Pulmonary artery endothelial cell (primary cell): ENCODE measurements around the gene FARP2. TPM values are rescaled to one million over a fixed set of nuclear protein-coding genes. Genes with fewer than 3 reads are reported as not detected.

Experiments used
- DNase-seq: peaks from one replicate; pipeline ENCODE4 v3.0.0-alpha.2; 2011; ENCODE audit warnings: low read depth, low spot score
- total RNA-seq: library from RNA; depleted of rRNA; stranded (reverse); fragments of >200 nt; gene quantifications from 2 replicates; pipeline ENCODE4 v1.2.3, GENCODE V29; 2014

FARP2 gene
- total RNA-seq, 1 donor from 2014 or later = 37.2 TPM

DNA sequence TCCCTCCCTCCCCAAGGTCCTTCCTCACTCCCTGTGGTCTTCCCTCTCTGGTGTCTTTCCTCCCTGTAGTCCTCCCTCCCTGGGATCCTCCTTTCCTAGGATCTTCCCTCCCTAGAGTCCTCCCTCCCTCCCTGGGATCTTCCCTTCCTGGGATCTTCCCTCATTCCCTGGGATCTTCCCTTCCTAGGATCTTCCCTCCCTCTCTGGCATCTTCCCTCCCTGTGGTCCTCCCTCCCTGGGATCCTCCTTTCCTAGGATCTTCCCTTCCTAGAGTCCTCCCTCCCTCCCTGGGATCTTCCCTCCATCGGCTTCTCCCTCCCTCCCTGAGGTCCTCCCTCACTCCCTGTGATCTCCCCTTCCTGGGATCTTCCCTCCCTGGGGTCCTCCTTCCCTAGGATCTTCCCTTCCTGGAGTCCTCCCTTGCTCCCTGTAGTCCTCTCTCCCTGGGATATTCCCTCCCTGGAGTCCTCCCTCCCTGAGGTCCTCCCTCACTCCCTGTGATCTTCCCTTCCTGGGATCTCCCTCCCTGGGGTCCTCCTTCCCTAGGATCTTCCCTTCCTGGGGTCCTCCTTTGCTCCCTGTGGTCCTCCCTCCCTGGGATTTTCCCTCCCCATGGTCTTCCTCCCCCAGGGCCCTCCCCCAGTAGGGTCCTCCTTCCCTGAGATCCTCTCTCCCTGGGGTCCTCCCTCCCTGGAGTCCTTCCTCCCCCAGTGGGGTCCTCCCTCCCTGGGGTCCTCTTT is 129.3 kb downstream of the FARP2 start:
- DNase-seq = no peak

DNA sequence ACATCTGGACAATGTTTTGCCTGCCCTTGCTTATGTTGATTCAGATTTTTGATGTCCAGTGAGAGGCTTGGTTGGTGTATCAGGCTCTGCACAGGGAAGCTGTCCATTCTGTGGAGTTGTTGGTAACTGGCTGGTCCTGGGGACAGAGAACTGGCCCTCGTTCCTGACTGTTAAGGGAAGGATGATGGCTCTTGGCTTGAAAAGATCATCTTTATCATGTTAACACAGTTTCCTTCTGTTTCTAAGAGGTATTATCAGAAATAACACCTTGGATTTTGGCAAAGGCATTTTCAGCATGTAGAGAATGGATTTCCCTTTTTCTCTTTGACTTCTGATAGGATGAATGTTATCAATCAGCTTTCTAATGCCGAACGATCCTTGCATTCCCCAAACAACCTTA is 133.0 kb downstream of the FARP2 start:
- no peak for DNase-seq

DNA sequence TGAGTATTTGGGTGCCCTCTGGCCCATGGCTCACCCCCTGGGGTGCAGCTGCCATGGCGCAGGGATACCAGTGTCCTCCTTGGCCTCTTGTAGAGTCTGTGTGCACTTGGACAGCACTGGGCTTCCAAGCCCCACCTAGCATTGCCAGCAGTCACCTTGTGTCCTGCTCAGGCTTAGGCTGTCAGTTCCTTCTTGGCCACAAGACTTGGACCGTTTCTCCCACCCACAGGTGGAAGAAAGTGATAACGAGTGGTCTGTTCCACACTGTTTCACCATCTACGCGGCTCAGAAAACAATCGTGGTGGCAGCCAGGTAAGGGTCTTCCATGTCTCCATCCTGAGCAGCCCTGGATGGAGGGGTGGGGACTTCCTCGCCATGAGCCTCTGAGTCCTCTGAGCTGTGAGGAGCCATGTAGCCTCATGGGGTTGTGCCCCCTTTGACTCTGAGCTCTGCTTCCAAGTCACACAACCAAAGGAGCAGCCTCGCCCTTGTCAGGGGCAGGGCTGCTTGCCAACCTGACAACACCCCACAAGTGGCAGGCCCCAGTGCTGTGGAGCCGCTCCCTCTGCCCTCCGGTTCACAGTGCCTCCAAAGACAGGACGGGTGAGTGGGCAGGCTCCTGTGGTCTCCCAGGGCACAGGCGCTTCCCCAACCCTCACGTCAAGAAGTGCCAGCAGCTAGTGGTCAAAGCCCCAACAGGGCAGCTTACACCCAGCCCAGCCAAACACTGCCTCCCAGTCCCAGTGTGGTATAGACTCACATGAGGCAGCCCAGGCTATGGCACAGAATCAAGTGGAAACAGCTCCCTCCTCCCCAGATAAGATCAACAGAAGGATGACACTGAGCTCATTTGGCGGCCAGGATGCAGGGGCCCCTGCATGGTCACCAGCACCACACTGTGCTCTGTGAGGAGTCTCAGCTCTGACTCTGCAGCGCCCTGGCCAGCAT is 133.9 kb downstream of the FARP2 start:
- DNase-seq = no peak

DNA sequence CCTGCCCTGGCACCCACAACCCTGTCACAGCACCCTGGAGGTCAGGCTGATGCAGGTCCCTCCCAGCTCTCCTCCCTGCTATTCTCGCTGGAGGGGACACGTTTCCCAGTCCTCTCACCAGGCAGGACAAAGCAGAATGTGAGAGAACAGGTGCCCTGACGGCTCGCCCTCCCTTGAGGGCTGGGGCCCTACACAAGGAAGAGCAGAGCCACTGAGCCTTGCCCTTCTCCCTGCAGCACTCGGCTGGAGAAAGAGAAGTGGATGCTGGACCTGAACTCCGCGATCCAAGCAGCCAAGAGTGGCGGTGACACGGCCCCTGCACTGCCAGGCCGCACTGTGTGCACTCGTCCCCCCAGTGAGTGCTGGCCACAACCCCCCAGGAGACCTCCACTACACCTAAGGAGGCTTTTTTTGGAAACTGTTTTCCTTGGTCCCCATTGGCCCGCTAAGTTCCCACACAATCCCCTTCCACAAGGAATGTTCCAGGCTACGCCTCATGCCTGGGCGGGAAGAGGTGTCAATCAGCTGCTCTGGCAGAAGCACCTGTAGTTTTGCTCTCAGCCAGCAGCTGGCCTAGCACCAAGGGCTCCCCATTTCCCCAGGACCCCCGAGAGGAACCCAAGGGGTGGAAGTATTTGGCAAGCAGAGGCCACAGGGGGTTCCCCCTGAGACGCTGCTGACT is 134.9 kb downstream of the FARP2 start:
- DNase-seq = no peak

GRCh38 chr2:241491549-241492173 is 135.6 kb downstream of the FARP2 start:
- DNase-seq = no peak

DNA sequence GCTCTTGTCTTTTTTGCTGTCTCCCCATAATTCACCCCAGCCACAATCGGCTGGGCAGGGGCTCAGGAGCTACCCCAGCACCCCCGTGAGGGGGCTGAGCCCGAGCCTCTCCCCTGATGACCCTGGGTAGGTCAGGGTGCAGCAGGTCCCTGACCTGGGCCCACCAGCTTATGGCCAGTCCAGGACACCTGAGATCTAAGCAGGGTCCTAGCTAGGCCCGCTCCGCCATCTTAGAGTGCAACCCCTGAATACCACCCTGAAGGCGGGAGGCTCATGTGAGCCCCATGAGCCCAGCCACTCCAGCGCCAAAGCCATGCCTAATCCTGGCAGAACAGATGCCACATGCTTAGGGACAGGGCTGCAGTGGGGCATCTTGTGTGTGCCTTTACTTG is 136.1 kb downstream of the FARP2 start:
- DNase-seq = no peak

GRCh38 chr2:241493092-241493491 is 137.0 kb downstream of the FARP2 start:
- no peak for DNase-seq

GRCh38 chr2:241494311-241494908 is 138.3 kb downstream of the FARP2 start:
- DNase-seq = no peak

DNA sequence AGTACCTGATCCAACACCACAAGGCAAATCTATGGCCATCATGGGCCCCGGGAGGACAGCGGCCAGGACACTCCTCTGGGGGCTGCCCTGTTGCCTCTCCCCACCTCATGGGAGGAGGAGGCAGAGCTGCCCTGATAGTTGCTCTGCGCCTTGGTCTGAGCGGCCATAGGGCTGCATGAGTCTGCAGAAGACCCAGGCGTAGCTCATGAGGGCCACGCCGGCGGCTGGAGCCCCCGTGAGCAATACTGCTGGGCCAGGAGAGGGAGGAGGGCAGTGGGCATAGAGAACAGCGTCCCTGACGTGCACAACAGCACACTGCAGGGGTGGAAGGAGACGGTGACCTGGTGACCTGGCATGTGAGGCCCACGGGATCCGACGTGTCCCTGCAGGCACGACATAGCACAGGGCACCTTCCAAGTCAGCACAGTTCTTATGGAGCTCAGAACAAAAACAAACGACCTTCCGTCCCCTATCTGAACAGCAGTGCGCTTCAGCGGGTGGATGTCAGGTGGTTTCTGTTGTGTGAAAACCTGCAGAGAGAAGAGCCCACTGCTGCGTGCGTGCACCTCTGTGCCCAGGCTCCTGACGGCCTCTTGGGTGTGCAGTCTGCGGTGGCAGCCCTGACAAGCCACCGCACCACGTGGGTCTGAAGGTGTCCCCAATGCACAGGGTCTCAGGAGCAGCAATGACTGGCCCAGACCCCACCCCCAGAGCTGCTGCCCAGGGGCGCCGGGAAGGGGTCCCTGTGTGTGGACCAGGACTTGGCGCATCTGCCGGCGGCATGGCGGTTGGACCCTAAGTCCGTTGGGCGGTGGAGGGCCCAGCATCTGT is 139.3 kb downstream of the FARP2 start:
- DNase-seq = no peak

GRCh38 chr2:241496003-241496707 is 140.1 kb downstream of the FARP2 start:
- no peak for DNase-seq

DNA sequence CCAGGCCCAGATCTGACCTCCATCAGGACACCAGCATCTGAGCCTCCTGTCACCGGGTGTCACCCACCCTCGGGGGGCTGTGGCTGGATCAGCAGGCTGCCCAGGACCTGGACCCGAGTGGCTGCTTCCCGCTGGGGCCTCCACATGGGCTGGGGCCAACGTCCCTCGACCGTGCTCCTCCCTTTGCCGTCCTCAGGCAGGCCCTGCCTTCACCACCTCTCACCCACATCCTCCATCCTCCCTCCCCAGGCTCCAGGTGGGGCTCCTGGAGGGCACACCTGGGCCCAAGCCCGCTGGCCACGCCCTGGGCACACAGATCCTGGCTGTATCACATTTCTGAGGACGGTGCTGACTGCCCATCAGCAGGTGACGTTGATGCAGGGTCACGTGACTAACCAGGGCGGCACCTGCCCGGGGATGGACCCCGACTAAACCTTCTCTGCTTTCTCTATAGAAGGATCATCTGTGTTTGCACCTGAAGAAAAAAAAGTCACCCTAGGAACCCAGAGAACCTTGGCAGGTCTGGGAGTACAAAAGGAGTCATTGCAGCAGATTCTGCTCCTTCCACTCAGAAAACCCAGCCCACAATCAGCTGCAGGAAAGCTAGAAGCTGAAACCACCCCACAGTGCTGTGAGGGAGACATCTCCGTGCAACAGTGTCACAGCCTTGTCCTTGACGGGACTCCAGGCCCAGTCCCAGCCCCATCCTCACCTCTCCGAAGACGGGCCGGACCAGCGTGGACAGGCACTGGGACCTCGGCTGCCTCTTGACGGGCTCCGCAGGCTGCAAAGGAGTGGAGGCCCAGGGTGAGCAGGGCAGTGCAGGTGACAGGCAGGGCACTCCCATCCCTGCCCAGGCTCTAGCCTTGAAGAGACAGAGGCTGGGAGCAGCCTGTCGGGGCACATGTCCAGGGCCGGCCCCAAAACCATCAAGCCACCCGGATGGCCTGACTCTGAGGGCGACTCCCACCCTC is 141.1 kb downstream of the FARP2 start:
- no peak for DNase-seq

DNA sequence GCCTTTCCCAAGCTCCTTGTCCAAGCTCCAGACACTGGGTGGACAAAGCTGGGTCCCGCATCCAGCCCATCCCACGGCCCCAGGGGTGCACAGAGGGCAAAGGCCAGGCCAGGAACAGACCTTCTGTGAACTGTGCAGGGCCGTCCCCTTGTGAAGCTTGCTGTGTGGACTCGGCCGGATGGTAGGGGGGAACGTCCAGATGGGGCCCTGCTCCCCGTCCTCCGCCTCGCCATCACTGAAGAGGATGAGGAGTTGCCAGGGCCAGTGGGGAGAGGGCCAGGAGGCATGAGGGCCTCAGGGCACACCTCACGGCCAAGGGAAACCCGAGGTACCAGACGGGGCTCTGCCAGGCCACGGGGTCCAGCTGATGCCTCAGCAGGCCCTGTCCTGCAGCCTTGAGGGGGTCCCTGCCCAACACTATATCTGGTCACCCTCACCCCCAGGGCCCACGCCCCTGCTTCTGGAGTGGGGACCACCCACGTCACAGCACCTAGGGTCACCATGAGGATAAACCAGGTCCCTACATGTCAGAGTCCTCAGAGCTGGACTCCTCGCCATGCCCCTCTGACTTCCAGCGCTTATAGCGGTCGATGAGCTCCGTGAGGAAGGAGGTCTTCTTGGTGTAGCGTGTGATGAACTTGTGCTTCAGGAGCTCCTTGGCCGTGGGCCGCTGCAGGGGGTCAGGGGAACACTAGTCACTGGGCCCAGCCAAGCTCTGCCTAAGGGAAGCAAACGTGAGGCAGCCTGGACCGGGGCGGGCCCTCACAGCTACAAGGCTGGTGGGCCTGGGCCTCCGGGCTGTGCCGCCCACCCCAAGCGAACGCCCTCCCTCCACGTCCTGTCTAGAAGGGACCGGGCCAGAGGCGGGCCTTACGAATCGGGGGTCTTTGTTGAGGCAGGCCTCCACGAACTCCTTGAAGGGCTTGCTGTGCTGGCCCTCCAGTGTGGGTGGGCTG is 142.3 kb downstream of the FARP2 start:
- DNase-seq = no peak

DNA sequence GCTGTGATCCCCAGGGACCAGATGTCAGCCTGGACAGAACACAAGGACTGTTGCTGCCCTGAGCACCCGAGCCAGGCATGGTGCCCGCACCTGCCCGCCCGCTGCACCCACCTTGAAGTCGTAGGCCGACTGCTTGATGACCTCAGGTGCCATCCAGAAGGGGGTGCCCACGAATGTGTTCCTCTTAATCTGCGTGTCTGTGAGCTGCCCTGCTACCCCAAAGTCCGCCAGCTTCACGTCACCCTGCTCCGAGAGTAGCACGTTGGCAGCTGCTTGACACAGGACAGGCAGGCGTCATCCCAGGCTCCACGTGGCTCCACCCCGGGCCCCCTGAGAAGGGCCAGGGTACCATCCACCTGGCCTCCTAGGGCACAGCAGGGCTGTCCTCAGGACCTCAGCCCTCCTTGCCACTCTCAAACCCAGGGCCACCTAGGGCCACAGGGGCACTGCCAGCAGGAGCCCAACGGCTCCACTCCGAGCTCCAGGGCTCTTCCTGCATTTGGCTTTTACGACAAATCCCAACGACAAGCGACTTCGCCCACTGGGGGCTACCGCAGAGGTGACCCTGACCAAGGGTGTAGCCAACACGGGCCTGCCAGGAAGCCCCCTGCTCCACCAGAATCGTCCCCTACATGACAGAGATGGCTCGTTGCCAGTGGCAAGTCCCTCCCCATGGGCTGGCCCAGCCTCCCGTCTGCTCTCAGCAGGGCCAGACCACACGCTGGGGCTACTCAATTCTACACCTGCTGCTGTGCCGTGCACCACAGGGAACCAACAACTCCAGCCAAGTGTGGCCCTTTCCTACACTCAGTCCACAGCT is 143.3 kb downstream of the FARP2 start:
- DNase-seq = no peak

GRCh38 chr2:241500016-241500415 is 143.9 kb downstream of the FARP2 start:
- no peak for DNase-seq

DNA sequence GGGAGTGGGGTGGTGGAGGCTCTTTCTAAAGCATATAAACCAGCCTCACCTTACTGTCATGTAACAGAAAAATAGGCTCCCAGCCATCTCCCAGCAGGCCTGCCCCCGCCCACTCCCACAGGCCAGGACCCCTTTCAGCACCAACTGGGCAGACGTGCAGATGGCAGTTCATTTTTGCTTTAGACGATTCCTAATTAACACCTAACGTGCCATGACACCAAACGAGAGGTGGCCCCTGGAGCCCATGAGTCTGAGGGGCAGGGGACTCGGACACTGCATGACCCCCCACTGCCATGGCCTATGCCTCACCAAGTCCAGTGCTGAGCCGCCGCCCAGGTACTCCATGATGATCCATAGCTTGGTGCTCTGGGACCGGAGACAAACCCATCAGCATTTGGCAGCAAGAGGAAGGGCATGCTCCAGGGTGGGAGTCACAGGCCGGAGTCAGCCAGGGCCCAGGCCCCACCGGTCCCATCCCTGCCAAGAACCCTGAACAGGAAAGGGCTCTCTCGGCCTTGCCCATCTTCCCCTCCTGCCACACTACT is 144.4 kb downstream of the FARP2 start:
- no peak for DNase-seq

DNA sequence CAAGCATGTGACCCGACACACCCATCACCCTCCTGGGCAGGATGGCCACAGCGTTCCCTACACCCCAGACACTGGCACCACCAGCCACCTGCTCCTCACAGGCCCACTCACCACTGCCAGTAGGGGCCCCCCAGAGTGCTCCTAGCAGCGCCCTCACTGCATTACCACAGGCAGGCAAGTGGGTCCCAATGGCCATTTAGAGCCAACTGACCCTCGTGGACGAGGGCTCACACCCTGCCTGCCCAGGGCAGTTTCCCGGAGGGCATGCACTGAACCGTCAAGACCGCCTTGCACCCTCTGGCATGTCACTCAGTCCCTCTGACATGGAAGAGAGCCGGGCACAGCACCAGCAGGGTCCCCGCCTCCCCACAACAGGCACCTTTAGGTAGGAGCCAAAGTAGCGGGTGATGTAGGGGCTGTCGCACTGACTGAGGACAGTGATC is 145.0 kb downstream of the FARP2 start:
- no peak for DNase-seq
